GM23338 (cell line): ENCODE measurements around the gene UGT1A10.

Experiments
- CTCF ChIP-seq, 2 experiments: fragments of 200-600 bp in 1 of 2; sonication (generic) in 1 of 2; conservative IDR thresholded peaks; 2 replicates each; pipeline versions ENCODE4 v1.5.1 to v1.6.1; 2016 to 2017; ENCODE audit warnings: antibody characterized with exemption in 2 of 2, low read depth in 2 of 2, mild to moderate bottlenecking in 2 of 2, moderate library complexity in 1 of 2
- EZH2 ChIP-seq: fragments of 200-600 bp; sonication (generic); IDR thresholded peaks from one replicate; pipeline ENCODE4 v1.8.0; 2017; ENCODE audit warnings: antibody characterized with exemption, mild to moderate bottlenecking, low read depth; ENCODE audit not compliant: unreplicated experiment
- EZH2phosphoT487 ChIP-seq: fragments of 200-600 bp; sonication (generic); IDR thresholded peaks from one replicate; pipeline ENCODE4 v1.8.1; 2018; ENCODE audit warnings: antibody characterized with exemption; ENCODE audit not compliant: unreplicated experiment
- NANOG ChIP-seq: IDR thresholded peaks from 2 replicates; pipeline ENCODE4 v1.6.1; 2016; ENCODE audit warnings: antibody characterized with exemption, borderline replicate concordance
- POLR2AphosphoS5 ChIP-seq: IDR thresholded peaks from 2 replicates; pipeline ENCODE4 v1.6.1; 2016; ENCODE audit warnings: antibody characterized with exemption, low read depth
- REST ChIP-seq: IDR thresholded peaks from one replicate; pipeline ENCODE4 v1.6.1; 2018; ENCODE audit warnings: antibody characterized with exemption; ENCODE audit not compliant: unreplicated experiment
- ZNF331 ChIP-seq: fragments of 250-450 bp; sonication (Bioruptor Pico); IDR thresholded peaks from 2 replicates; pipeline ENCODE4 v1.5.0; 2020; ENCODE audit warnings: low read depth, mild to moderate bottlenecking, moderate library complexity

- no peak for TF ChIP-seq CTCF (conservative IDR thresholded peaks at IDR 0.05; ENCODE audit: low read depth in 2 of 2)
- TF ChIP-seq POLR2AphosphoS5 = no peak
- no peak for TF ChIP-seq EZH2phosphoT487
- no peak for TF ChIP-seq ZNF331 (CRISPR knock-in tag)
- TF ChIP-seq REST = no peak
- TF ChIP-seq EZH2 = no peak
- TF ChIP-seq NANOG = no peak
Measured at GRCh38 chr2:233799087-233799665, 162.9 kb downstream of the UGT1A10 start.
